GM03348 (cell line): ENCODE measurements around the gene SLC32A1.

Source experiments
- DNase-seq: peaks from one replicate; pipeline ENCODE4 v3.0.0; 2012; ENCODE audit warnings: low spot score

SLC32A1 gene

DNA sequence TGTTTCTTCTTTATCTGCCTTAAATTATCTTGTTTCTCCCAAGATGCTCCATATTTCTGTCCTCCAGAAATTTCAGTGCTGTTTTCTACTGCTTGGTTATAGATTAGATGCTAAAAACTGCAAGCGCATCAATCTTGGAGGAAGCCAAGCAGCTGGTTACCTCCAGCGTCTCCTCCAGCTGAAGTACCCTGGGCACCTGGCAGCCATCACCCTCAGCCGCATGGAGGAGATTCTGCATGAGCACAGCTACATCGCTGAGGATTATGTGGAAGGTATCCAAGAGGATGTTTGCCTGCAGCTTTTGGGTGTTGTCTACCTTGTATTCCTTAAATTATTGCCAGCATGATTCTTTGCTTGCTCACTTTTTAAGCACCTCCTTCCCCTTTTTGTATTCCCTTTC is 27.7 kb downstream of the SLC32A1 start:
- no peak for DNase-seq

GRCh38 chr20:38754924-38755323 is 30.6 kb downstream of the SLC32A1 start:
- DNase-seq: no peak

DNA sequence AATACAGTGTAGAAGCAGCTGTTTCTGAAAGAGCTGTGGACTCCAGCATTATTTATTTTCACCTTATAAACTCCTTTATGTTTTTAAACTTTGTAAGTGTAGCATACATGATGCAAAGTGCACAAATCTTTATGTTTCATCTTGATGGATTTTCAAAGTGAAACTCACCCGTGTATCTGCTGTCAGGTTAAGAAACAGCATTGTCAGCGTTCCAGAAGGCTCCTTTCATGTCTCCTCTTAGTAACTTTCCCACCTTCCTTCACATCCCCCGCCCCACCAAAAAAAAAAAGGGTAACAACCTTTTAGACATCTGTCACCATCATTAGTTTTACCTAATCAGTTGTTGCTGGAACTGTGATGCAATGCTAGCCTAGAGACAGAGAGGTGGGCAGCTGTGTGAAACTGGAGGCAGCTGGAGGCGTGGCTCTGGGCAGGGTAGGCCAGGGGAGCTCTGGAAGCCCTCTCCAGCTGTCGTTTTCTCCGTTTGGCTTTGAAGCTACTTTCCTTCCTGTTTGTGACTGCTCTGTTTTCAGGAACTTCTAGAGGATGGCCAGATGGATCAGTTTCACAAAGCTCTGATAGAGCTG is 31.1 kb downstream of the SLC32A1 start:
- no peak for DNase-seq

DNA sequence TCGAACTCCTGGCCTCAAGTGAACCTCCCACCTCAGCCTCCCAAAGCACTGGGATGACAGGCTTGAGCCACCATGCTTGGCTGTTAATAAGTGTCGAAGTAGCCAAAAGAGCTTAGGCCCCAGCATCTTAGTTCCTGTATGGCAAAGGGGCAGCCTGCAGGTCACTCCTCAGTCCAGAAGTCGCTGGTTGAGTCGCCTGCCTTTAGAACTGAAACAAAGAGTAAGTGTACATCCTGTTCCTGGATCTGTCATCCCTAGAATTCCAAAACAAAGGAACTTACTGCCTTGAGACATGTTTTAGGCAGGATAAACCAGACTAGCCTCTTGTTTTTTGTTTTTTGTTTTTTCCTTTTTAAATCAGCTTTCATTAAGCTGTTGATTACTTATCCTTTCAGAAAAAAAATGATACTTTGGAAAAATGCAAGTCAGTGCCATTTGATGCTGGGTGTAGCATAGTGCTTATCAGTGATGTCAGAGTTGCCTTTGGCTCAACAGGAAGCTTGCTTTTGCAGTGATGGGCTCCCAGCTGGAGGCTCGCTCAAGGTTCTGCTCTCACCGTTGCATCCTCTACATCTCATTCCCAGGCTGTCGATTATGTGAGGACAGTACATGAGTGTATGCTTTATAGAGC is 33.0 kb downstream of the SLC32A1 start:
- no peak for DNase-seq

- no peak for DNase-seq
Observed at GRCh38 chr20:38759106-38759505, 34.8 kb downstream of the SLC32A1 start.

DNA sequence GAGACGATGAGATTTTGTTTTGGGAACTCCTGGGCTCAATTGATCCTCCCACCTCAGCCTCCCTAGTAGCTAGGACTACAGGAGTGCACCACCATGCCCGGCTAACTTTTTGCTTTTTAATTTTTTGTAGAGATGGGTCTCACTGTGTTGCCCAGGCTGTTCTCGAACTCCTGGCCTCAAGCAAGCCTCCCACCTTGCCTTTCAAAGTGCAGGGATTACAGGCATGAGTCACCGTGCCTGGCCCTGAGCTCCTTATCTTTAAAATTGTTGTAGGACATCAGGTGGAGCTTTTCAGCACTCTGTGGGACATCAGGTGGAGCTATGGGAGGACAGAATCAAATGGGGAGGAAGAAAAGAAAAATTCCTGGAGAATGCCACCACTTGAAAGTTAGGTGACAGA is 36.7 kb downstream of the SLC32A1 start:
- no peak for DNase-seq

GRCh38 chr20:38762174-38762573 is 37.9 kb downstream of the SLC32A1 start:
- no peak for DNase-seq

DNA sequence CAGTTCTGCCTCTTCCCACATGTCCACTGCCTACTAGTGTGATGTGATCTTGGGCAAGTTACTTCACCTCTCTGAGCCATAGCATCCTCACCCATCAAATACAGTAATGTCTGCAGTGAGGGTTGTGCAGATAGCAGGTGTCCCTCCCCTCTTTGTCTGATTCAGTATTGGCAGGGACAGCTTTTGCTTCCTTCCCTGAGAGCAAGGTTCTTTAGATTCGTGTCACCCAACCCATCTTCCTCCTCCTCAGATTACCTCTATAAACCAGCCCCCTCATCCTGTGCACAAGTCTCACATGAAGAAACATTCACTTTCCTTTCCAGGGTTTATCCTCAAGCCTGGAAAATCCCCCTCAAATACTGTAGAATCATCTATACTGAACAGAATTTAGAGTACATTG is 39.3 kb downstream of the SLC32A1 start:
- no peak for DNase-seq

DNA sequence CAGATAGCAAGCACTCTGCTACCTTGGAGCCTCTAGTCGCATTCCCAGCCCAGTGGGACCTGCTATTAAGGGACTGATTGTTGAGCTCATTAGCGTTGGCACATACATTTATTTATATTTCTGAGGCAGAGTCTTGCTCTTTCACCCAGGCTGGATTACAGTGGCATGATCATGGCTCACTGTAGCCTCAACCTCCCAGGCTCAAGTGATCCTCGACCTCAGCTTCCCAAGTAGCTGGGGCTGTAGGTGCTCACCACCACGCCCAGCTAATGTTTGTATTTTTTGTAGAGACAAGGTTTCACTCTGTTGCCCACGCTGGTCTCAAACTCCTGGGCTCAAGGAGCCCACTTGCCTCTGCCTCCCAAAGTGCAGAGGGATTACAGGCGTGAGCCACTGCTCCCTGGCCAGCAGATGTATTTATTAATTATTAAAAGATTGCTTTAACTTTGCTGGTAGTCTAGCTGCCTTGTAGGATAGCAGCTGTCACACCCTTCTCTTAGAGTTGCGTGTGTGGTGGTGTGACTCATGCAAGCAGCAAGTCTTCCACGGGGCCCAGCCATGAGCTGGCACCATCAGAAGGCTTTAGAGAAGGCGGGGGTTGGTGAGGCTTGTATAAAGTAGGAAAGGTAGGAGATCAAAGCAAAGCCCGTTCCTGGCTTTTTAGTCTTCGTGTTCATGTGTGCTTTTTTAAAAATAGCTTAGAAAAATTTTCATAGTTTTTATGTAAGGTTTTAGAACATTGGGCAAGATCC is 40.5 kb downstream of the SLC32A1 start:
- peak; percentile 83 for DNase-seq

GRCh38 chr20:38766071-38766470 is 41.8 kb downstream of the SLC32A1 start:
- DNase-seq: no peak

GRCh38 chr20:38769376-38770295 is 45.4 kb downstream of the SLC32A1 start:
- no peak for DNase-seq

DNA sequence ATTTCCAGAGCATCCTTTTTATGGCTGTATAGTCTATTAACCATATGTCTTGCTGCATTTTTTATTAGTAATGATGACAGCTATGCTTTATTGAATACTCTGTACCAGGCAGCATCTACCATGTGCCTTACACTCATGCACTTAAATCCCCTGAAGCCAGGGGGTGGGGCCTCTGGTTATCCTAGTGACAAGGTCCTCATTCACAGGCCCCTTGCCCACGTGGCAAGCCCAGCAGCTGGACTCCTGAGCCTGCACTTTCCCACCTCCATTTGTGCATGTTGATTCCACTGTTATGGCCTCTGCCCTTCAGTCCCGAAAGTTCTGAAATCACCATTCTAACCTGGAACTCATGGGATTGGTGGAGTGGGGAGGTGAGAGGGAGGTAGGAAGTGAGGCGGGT is 46.3 kb downstream of the SLC32A1 start:
- no peak for DNase-seq

GRCh38 chr20:38770970-38771369 is 46.7 kb downstream of the SLC32A1 start:
- DNase-seq: no peak

DNA sequence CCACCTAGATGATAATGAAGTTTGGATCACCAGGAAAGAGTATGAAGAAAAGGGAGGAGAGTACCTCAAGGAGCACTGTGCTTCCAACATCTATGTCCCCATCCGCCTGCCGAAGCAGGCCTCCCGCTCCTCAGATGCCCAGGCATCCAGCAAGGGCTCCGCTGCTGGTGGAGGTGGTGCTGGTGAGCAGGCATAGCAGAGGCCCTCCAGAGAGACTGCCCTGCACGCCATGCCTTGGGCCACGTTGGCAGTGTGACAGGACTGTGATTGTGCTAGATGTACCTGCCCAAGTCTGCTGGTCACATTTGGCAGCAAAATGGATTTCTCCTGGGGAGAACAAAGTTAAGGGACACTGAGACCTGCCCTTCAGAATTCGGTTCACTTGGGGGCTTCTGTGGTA is 47.3 kb downstream of the SLC32A1 start:
- DNase-seq: no peak

DNA sequence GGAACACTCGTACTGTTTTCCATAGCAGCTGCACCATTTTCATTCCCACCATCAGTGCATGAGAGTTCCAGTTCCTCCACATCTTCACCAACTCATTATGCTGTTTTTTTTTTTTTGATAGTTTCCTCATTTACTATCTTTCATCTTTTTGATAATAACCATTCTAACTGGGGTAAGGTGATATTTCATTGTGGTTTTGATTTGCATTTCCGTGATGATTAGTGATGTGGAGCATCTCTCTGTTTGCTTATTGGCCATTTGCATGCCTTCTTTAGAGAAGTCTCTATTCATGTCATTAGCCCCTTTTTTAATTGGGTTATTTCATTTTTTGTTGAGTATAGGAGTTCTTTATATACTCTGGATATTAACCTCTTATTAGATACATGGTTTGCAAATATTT is 49.9 kb downstream of the SLC32A1 start:
- DNase-seq: no peak

GRCh38 chr20:38776363-38776762 is 52.1 kb downstream of the SLC32A1 start:
- no peak for DNase-seq
